Measurements from ENCODE around the gene GON7. TPM values are rescaled to one million over a fixed set of nuclear protein-coding genes. Genes with fewer than 3 reads are reported as not detected.
"Not testable (repeated sequence)": the region's sequence is repeated elsewhere in the genome, so short reads cannot be mapped to it uniquely, and the experiment has no call there.

Gene GON7
- total RNA-seq, 1 experiment from 2014 or later, result 11.2 TPM

DNA sequence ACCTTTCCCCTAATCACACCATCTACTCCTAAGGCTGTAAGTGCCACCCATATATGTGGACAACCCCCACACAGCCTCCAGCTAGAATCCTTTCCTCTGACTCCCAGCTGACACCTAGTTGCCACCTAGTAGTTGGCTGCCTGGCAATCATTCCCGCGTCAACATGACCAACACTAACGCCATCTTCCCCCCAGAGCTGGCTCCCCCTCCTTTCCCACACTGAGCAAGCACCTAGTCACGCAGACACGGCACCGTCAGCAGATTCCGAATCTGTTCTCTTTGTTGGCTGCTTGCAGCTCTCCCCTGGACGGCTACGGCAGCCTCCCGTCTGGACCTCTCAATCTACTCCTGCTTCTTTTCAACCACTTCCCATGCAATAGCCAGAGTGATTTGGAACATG, 27.9 kb upstream of the GON7 start (continued):
- TF ChIP-seq CTCF (IDR thresholded peaks at IDR 0.05 in 2 of 3, conservative IDR thresholded peaks at IDR 0.05 in 1 of 3; ENCODE audit: borderline replicate concordance in 1 of 3, insufficient read depth in 1 of 3, low read depth in 2 of 3, low read length in 2 of 3), result no peak
- no peak for TF ChIP-seq POLR2A (IDR thresholded peaks at IDR 0.05; ENCODE audit: borderline replicate concordance, extremely low read depth, insufficient read depth, insufficient read length)
- no peak for TF ChIP-seq TCF7L2 (IDR thresholded peaks at IDR 0.05; ENCODE audit: borderline replicate concordance, extremely low read depth, insufficient read depth, insufficient read length)
- no peak for TF ChIP-seq EZH2phosphoT487 (IDR thresholded peaks at IDR 0.05; ENCODE audit: borderline replicate concordance)
- TF ChIP-seq CBX3 (IDR thresholded peaks at IDR 0.05; ENCODE audit: low read depth), result no peak
- no peak for TF ChIP-seq POLR2AphosphoS5 (IDR thresholded peaks at IDR 0.05; ENCODE audit: low read depth, low read length)
- no peak for TF ChIP-seq ELF1 (IDR thresholded peaks at IDR 0.05; ENCODE audit: borderline replicate concordance, low read depth)
- no peak for TF ChIP-seq ZNF274 (IDR thresholded peaks at IDR 0.05; ENCODE audit: low read depth, low read length)
- TF ChIP-seq SIN3A (IDR thresholded peaks at IDR 0.05; ENCODE audit: low read depth), result no peak

DNA sequence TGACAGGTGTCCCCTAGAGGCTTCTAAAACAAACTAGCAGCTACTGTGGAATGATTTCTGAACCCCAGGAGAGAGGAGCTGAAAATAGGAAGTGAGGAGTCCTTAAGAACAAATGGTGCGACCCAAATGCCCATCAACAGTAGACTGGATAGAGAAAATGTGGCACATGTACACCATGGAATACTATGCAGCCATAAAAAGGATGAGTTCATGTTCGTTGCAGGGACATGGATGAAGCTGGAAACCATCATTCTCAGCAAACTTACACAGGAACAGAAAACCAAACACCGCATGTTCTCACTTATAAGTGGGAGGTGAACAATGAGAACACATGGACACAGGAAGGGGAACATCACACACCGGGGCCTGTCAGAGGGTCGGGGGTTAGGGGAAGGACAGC, 26.2 kb upstream of the GON7 start:
- H3K27me3 ChIP-seq (ENCODE audit: insufficient read depth, low read length); H3K9me3 ChIP-seq (ENCODE audit: control insufficient read depth in 1 of 2, insufficient read depth in 1 of 2, low read depth in 1 of 2, low read length in 2 of 2); H3K36me3 ChIP-seq (ENCODE audit: control insufficient read depth in 1 of 2, insufficient read depth in 2 of 2, low read length in 2 of 2); DNase-seq (ENCODE audit: low read depth, low spot score); intact Hi-C loops (cut with micrococcal nuclease); H4K20me1 ChIP-seq (ENCODE audit: insufficient read depth); H3K9ac ChIP-seq (ENCODE audit: low read length); H3K4me2 ChIP-seq (ENCODE audit: low read length); H3K27ac ChIP-seq (ENCODE audit: low read depth, low read length); H3K79me2 ChIP-seq (ENCODE audit: insufficient read depth, low read length); BruUV-seq (replicated peaks); H3K4me3 ChIP-seq (replicated peaks in 1 of 2; ENCODE audit: low read depth in 1 of 2, low read length in 2 of 2); H3K4me1 ChIP-seq (ENCODE audit: control insufficient read depth in 1 of 2, insufficient read depth in 2 of 2, low read length in 2 of 2); ATAC-seq; H2AFZ ChIP-seq (ENCODE audit: low read depth, low read length, poor library complexity, severe bottlenecking); POLR2A ChIA-PET; H3K9me2 ChIP-seq (ENCODE audit: insufficient read depth): not testable (repeated sequence)
- RAD21 ChIA-PET (ENCODE audit: low non-redundant PET in 1 of 2, low total read pairs in 2 of 2, uncharacterized antibody in 2 of 2, unreplicated experiment in 2 of 2), result interaction anchor here in 1 of 2 experiments (0.6 kb wide), 1 partner anchor 10 kb away, joined by 3 read pairs; no protein-coding TSS in a partner anchor
- CTCF ChIA-PET, result interaction anchor here (0.8 to 1.0 kb wide), 2 partner anchors 14 to 385 kb away, joined by 3 to 4 read pairs; no protein-coding TSS in a partner anchor
